HG03060 (cell line): Measurements from ENCODE around the gene CFHR2.
A peak's percentile ranks its signal among the peaks of the same experiment; 100 is the strongest.

Source experiments
- ATAC-seq: cut with Tn5 transposase; IDR thresholded peaks from one replicate; pipeline ENCODE4 v1.9.1; 2021; ENCODE audit warnings: low read depth, moderate number of reproducible peaks; ENCODE audit not compliant: unreplicated experiment

The CFHR2 gene

GRCh38 chr1:196997423-196997822 lies 53.9 kb downstream of the CFHR2 start:
- peak; percentile 76 for ATAC-seq

DNA sequence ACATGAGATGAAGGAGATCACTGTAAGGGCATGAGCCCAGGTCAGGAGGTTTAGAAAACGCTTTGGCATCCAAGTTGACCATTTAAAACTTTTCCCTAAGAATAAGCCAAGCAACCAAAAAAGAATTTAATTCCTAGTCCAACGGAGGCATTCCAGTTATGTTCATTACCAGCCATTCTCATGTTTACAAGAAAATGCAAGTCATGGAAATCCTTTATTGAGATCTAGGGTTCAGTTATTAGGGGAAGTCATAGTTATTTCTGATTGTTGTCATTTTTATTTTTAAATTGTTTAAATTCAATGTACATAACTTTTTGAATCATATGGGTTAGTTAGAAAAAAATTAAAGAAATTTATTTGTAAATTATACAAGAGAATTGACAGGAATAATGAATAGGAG lies 58.3 kb downstream of the CFHR2 start:
- no peak for ATAC-seq

DNA sequence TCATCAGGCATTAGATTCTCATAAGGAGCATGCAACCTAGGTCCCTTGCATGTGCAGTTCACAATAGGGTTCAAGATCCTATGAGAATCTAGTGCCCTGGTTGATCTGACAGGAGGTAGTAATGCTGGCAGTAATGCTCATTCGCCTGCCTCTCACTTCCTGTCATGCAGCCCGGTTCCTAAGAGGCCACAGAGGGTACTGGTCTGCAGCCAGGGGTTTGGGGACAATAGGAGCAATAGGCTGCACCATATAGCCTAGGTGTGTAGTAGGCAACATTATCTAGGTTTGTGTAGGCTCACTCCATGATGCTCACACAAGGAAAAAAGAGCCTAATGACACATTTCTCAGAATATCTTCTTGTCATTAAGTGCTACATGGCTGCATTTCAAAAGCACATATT lies 59.6 kb downstream of the CFHR2 start:
- no peak for ATAC-seq

- ATAC-seq, result no peak
These were observed 65.3 kb downstream of the CFHR2 start for GRCh38 chr1:197008861-197009260.
